OCI-LY1 (cell line): ENCODE results near the gene RIN3.

Source experiments
- EZH2 ChIP-seq: fragments of 200-600 bp; sonication (generic), shearing (Covaris generic); IDR thresholded peaks from 2 replicates; pipeline ENCODE4 v1.8.0; 2017; ENCODE audit warnings: borderline replicate concordance, mixed run types, mild to moderate bottlenecking, antibody characterized with exemption, low read length, moderate library complexity, mixed read lengths
- TF ChIP-seq, protein P1 (sequence below): fragments of 200-600 bp; sonication (generic), shearing (Covaris generic); IDR thresholded peaks from 2 replicates; pipeline ENCODE4 v1.5.1; 2017; ENCODE audit warnings: mild to moderate bottlenecking, antibody characterized with exemption, low read length, moderate library complexity, mixed read lengths

GRCh38 chr14:92480856-92481255 is 32.7 kb upstream of the RIN3 start:
- TF ChIP-seq, protein P1, sequence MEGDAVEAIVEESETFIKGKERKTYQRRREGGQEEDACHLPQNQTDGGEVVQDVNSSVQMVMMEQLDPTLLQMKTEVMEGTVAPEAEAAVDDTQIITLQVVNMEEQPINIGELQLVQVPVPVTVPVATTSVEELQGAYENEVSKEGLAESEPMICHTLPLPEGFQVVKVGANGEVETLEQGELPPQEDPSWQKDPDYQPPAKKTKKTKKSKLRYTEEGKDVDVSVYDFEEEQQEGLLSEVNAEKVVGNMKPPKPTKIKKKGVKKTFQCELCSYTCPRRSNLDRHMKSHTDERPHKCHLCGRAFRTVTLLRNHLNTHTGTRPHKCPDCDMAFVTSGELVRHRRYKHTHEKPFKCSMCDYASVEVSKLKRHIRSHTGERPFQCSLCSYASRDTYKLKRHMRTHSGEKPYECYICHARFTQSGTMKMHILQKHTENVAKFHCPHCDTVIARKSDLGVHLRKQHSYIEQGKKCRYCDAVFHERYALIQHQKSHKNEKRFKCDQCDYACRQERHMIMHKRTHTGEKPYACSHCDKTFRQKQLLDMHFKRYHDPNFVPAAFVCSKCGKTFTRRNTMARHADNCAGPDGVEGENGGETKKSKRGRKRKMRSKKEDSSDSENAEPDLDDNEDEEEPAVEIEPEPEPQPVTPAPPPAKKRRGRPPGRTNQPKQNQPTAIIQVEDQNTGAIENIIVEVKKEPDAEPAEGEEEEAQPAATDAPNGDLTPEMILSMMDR: no peak
- TF ChIP-seq EZH2: no peak
